NCI-H526 treated with DMSO at 0.1 percent for 48 hours (cell line): ENCODE data around the gene FBXO48.
A peak's percentile ranks its signal among the peaks of the same experiment; 100 is the strongest.
"Not testable (repeated sequence)": the region's sequence is repeated elsewhere in the genome, so short reads cannot be mapped to it uniquely, and the experiment has no call there.

ENCODE experiments used
- DNase-seq: peaks from one replicate; lab custom pipeline; 2025; lab: John Stamatoyannopoulos, UW

The FBXO48 gene

GRCh38 chr2:68471385-68471784, 4.3 kb upstream of the FBXO48 start:
- no peak for DNase-seq

DNA sequence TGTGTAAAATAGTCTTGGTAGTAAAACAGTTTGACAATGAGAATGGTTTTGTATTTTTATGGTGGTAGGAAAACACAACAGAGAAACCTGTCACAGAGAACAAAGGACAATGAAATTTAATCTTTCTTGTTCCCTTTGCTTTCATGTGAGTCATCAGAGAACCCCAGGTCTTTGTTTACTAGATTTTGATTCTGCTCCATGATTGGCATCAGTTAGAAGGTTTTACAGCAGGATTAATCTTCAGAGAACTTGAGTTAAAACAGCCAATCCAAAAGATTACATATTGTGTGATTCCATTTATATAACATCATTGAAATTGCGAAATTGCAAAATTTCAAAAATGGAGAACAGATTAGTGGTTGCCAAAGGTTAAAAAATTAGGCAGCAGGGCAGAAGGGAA, 2.8 kb upstream of the FBXO48 start:
- no peak for DNase-seq

- DNase-seq: no peak
These were observed 1.7 kb upstream of the FBXO48 start for GRCh38 chr2:68468801-68469200.

GRCh38 chr2:68466778-68467076, 367 bp downstream of the FBXO48 start:
- DNase-seq: no peak

DNA sequence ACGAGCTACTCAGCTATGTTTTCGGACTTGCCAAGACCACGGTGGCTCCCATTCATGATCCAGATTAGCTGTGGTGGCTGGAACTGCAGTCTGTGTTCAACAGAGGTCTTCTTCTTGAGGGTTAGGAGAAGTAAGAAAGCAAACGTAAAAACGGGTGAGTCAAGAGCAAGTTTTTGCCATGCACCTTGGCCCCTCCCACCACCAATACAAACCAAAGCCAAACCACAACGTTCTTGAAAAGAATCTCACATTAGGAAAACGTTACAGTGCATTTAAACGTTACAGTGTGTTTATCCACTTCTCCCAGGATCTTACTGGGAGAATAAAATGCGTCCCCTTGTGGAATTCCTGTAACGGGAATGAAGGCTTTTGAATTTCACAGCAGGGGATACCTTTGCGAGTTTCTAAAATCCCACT, 725 bp downstream of the FBXO48 start:
- no peak for DNase-seq

DNA sequence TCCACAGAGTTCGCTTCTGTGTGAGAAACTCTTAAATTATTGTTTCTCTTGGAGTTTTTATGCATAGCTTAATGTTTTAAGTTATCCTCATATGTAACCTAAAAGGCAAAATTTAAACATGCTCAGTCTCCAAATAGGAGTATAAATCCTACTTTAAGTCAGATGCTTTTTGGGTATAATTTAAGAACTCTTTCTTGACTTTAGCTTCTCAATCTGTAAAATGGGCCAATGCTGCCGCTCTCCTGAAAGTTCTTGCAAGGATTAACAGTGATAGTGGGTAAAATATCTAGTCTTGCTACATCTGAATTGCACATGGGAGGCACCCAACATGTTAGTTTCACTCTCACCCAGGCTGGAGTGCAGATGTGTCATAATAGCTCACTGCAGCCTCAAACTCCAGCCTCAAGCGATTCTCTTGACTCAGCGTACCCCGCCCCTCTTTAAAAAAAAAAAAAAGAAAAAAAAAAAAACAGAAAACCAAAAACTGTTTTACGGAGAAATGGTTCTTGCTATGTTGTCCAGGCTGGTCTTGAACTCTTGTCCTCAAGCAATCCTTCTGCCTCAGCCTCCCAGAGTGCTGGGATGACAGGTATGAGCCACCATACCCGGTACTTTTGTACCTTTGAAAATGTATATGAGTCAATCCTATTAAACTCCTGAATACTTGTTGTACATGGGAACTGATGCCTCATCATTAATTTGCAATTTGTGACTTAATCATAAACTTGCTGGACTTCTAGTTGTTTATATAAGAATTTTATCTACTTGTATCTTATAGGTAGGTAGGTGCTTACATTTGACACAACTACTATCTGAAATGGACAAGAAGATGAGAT, 1.8 kb downstream of the FBXO48 start:
- no peak for DNase-seq

DNA sequence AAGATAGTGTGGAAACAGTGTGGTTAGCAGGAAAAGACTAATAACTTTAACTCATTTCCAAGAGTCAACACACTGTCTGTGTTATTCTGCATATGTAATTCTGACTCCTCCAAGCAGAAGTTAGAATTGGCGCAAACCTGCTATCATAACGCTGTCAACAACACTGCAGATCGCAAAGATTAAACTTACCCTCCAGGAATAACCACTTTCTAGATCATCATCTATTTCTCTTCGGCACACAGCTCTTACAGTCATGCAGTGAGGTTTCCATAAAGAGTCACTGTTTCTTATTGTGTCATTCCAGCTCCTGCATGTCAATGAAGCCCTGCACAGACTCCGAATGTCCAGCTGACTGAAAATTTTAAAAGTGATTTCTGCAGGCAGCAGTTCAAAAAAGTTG, 2.4 kb downstream of the FBXO48 start:
- DNase-seq: no peak

GRCh38 chr2:68463287-68463877, 3.7 kb downstream of the FBXO48 start:
- no peak for DNase-seq

DNA sequence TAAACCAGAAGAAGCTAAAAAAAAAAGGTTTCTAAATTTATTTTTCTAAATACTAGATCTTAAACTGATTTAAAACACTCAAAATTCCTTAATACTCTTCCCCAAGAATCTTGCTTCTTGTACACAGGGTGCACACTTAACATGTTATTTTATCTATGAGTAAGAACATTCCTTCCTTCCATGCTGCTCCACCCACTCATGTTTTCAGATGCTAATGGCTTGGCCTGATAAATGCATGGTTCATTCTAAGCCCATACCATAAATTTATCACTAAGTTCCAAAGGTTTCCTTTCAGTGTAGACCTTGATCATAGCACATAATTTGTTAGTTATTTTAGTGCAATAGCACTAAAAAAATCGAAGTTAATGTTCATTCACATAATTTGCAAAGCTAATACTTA, 8.1 kb downstream of the FBXO48 start:
- no peak for DNase-seq

GRCh38 chr2:68456198-68456597, 10.9 kb downstream of the FBXO48 start:
- no peak for DNase-seq

- DNase-seq: no peak
These were observed 12.4 kb downstream of the FBXO48 start for GRCh38 chr2:68454719-68455118.

DNA sequence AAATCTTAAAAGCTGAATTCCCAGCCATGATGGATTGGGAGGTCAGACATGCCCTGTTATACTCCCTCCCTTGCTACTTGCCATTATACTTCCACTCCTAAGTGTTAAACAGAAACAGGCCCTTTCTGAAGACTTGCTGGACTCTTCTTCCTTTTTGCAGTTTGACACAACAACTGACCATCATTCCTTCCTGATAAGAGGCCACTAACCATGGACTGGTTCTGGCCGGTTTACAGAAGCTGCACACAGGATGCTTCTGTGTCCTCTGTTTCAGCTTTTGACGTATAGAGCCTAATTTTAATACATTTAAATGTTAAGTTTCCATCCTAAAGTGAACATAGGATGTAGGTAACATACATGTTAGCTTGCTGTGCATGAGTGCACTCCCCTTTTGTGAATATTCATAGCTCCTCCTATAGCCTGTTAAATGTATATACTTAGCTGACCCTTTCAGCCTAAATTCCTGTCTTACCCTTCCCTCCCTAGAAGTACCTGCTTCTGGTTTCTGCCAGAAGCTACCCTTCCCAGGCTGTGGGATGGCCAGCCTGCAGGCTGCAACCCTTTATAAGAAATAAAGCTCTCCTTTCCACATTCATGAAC, 13.2 kb downstream of the FBXO48 start:
- DNase-seq: no peak

DNA sequence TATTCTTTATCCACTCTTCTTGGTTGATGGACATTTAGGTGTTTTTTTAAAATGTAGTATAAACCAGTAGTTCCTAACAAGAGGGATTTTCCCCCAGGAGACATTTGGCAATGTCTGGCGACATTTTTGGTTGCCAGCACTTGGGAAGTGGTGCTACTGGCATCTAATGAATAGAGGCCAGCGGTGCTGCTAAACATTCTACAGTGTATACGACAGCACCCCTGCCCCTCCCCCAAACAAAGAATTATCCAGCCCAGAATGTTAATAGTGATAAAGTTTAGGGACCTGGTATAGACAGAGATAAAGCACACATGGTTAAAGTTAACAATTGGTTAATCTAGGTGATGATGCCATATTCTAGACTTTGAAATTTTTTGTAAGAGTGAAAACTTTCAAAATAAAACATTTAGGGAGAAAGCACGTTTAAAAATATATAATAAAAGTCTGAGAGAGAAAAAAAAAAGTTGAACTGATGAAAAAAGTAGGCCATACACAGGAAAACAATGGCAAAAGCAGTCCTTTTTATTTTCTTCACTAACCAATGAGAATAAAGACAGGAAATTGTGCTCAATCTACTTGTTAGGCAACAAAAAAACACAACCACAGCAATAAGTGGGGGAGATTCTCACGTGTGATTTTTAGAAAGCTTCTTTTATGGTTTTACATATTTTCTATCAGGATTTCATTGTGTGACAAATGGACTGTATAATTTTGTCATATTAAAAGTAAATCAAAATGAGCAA, 14.8 kb downstream of the FBXO48 start:
- DNase-seq: no peak

GRCh38 chr2:68448671-68449653, 18.1 kb downstream of the FBXO48 start:
- no peak for DNase-seq

- no peak for DNase-seq
These were observed 20.0 kb downstream of the FBXO48 start for GRCh38 chr2:68447118-68447517.

DNA sequence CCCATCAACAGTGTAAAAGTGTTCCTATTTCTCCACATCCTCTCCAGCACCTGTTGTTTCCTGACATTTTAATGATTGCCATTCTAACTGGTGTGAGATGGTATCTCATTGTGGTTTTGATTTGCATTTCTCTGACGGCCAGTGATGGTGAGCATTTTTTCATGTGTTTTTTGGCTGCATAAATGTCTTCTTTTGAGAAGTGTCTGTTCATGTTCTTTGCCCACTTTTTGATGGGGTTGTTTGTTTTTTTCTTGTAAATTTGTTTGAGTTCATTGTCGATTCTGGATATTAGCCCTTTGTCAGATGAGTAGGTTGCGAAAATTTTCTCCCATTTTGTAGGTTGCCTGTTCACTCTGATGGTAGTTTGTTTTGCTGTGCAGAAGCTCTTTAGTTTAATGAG, 20.7 kb downstream of the FBXO48 start:
- not testable (repeated sequence) for DNase-seq

DNA sequence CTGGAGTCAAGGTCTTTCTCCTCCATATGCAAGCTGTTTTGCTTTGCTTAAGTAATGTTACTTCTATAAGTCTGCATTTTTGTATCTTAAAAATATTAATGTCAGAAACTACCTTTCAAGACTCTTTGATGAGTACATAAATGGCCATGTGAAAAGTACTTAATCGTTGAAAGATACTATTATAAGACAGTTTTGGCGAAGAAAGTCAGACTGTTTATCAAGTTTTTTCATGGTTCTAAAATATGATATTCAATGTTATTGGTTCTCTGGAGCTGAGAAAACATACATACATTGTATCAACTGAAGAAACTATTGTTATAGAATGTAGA, 25.1 kb downstream of the FBXO48 start:
- no peak for DNase-seq

DNA sequence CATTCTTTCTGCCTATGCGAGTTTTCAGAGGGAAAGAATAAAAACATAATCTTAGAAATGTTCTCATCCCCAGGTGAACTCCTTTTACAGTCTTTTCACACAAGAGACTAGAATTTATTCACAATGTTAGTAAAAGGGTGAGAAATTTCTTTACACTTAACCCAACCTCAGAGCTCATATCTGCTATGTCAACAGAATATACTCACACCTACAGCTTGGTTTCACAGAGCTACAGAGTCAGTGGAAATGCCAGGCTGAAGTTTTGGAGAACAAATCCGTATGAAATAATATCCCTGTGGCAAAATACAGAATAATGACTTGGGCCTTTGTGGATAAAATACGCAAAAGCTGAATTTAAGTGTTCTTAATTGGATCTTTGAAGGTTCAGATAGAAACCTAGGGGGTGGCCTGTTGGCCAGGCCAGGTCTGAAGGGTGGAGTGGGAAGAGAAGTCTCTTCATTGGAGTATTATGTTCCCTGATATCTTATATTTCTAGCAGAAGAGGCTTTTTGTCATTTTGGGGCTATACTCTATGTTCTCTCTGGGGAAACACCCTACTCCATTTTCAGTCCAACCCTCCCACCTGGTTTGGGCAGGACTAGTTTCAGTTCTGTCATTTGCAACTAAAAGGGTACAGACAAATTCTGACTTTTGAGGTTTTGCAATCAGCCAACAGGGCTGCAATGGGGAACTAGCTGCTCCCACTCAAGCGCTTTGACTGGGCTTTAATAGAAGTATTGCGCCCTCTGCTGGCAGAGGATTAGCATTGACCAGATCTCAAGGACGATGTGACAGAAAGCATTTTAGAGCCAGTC, 25.7 kb downstream of the FBXO48 start:
- peak; percentile 83 for DNase-seq

- no peak for DNase-seq
These were observed 28.4 kb downstream of the FBXO48 start for GRCh38 chr2:68438455-68439303.

GRCh38 chr2:68436270-68436669, 30.8 kb downstream of the FBXO48 start:
- DNase-seq: no peak
